CD4-positive, alpha-beta memory T cell (primary cell): ENCODE data around the gene SLBP. TPM values are rescaled to one million over a fixed set of nuclear protein-coding genes. Genes with fewer than 3 reads are reported as not detected.
"Not testable (repeated sequence)": the region's sequence is repeated elsewhere in the genome, so short reads cannot be mapped to it uniquely, and the experiment has no call there.

ENCODE experiments used
- CTCF ChIA-PET: fragments of 350-600 bp; sonication (Branson Sonifier 250); formaldehyde crosslinking; loops from one replicate; lab custom pipeline; 2021; ENCODE audit warnings: inconsistent platforms; ENCODE audit not compliant: partially characterized antibody; lab: Charles Lee
- POLR2A ChIA-PET: fragments of 350-600 bp; sonication (Branson Sonifier 250); formaldehyde crosslinking; loops from one replicate; lab custom pipeline; 2021; ENCODE audit not compliant: partially characterized antibody; lab: Charles Lee
- DNase-seq, 5 donors: peaks; one replicate each; pipeline versions ENCODE4 v3.0.0 to v3.0.0-alpha.2; 2020 to 2022; ENCODE audit warnings: mixed read lengths in 1 of 5
- H3K27ac ChIP-seq: one replicate; pipeline ENCODE4 v1.7.0; 2013; ENCODE audit warnings: low read depth, low read length
- H3K27me3 ChIP-seq: 2 replicates; pipeline ENCODE4 v1.7.0; 2013; ENCODE audit warnings: mild to moderate bottlenecking, low read length, moderate library complexity; ENCODE audit not compliant: insufficient read depth
- H3K36me3 ChIP-seq: 2 replicates; pipeline ENCODE4 v1.7.0; 2013; ENCODE audit warnings: mild to moderate bottlenecking, low read length, moderate library complexity; ENCODE audit not compliant: insufficient read depth
- H3K4me1 ChIP-seq: 2 replicates; pipeline ENCODE4 v1.7.0; 2013; ENCODE audit warnings: mild to moderate bottlenecking, low read length, moderate library complexity; ENCODE audit not compliant: insufficient read depth
- H3K4me3 ChIP-seq, 2 donors: one replicate each; pipeline ENCODE4 v1.7.0; 2013; ENCODE audit warnings: low read length in 2 of 2, mild to moderate bottlenecking in 1 of 2
- H3K9me3 ChIP-seq, 2 donors: one replicate each; pipeline ENCODE4 v1.7.0; 2013; ENCODE audit warnings: low read length in 2 of 2, control low read depth in 1 of 2; ENCODE audit not compliant: control insufficient read depth in 1 of 2
- H3K27ac Mint-ChIP-seq, 7 donors: one replicate each; pipeline ENCODE4 v1.8.0; 2020 to 2021; ENCODE audit warnings: mixed read lengths in 7 of 7, mild to moderate bottlenecking in 6 of 7, inconsistent platforms in 3 of 7, moderate library complexity in 3 of 7
- H3K27me3 Mint-ChIP-seq, 2 donors: one replicate each; pipeline ENCODE4 v1.8.0; 2020 to 2021; ENCODE audit warnings: mixed read lengths in 2 of 2
- H3K36me3 Mint-ChIP-seq, 2 donors: one replicate each; pipeline ENCODE4 v1.8.0; 2020 to 2021; ENCODE audit warnings: mixed read lengths in 2 of 2, inconsistent platforms in 1 of 2, mild to moderate bottlenecking in 1 of 2
- H3K4me1 Mint-ChIP-seq, 4 donors: one replicate each; pipeline ENCODE4 v1.8.0; 2020 to 2021; ENCODE audit warnings: mixed read lengths in 4 of 4, mild to moderate bottlenecking in 1 of 4
- H3K4me3 Mint-ChIP-seq, 8 donors: one replicate each; pipeline ENCODE4 v1.8.0; 2020 to 2021; ENCODE audit warnings: mixed read lengths in 8 of 8, mild to moderate bottlenecking in 7 of 8, moderate library complexity in 6 of 8, inconsistent platforms in 3 of 8
- H3K9me3 Mint-ChIP-seq, 8 donors: one replicate each; pipeline ENCODE4 v1.8.0; 2020 to 2021; ENCODE audit warnings: mixed read lengths in 8 of 8, mild to moderate bottlenecking in 5 of 8, inconsistent platforms in 3 of 8, moderate library complexity in 1 of 8
- intact Hi-C: fragments of 100-400 bp; cut with micrococcal nuclease; formaldehyde crosslinking; loops from one replicate; pipeline ENCODE4 v1.15.1; 2023
- polyA plus RNA-seq, 2 donors: library from polyadenylated mRNA; unstranded; fragments of 300-500 nt; fragmentation: Illumina TruSeq; gene quantifications; one replicate each; pipeline ENCODE4 v1.2.3, GENCODE V29; 2021
- total RNA-seq, 2 experiments: library from RNA; stranded (reverse); gene quantifications; one replicate each; pipeline ENCODE4 v1.2.3, GENCODE V29; 2021

Gene SLBP
- total and polyA plus RNA-seq, 4 experiments from 2014 or later = 41.8 to 71.6 (median 58.0) TPM

DNA sequence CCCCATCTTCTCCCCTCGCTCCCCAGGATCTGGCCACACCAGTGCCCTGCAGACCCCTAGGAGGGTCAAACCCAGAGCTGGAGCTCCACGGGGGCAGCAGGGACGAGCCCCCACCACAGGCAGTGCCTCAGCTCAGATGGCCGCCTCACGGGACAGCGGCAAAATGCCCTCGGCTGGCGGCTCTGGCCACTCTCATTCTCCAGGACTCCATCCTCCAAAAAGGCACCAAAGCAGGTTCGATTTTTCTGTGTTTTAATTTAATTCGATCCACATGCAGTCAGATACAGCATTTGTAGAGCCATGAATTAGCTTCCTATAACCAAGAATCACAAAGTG lies 36.3 kb downstream of the SLBP start:
- no peaks in the 10 kb centered on the region for H3K27me3 ChIP-seq
- ChIA-PET CTCF (interaction anchor here (1.0 to 1.1 kb wide), 2 partner anchors 17 to 51 kb away, joined by 3 read pairs; no protein-coding TSS in a partner anchor), POLR2A (no interaction called here)
- H3K4me1 Mint-ChIP-seq = peaks cover 0 to 4% (median under 1%) of the 10 kb centered on the region in 4 donors
- no peak overlapping the region for H3K27ac Mint-ChIP-seq
- H3K9me3 ChIP-seq = no peaks in the 10 kb centered on the region
- H3K4me3 ChIP-seq = no peak overlapping the region
- H3K36me3 Mint-ChIP-seq = no peaks in the 10 kb centered on the region
- no peaks in the 10 kb centered on the region for H3K27me3 Mint-ChIP-seq
- H3K36me3 ChIP-seq = no peaks in the 10 kb centered on the region
- DNase-seq = no peak
- peaks cover 0 to 2% (median 0%) of the 10 kb centered on the region in 8 donors for H3K9me3 Mint-ChIP-seq
- H3K27ac ChIP-seq = no peak overlapping the region
- no peak overlapping the region for H3K4me3 Mint-ChIP-seq
- intact Hi-C loops = no loop called here
- no peaks in the 10 kb centered on the region for H3K4me1 ChIP-seq

DNA sequence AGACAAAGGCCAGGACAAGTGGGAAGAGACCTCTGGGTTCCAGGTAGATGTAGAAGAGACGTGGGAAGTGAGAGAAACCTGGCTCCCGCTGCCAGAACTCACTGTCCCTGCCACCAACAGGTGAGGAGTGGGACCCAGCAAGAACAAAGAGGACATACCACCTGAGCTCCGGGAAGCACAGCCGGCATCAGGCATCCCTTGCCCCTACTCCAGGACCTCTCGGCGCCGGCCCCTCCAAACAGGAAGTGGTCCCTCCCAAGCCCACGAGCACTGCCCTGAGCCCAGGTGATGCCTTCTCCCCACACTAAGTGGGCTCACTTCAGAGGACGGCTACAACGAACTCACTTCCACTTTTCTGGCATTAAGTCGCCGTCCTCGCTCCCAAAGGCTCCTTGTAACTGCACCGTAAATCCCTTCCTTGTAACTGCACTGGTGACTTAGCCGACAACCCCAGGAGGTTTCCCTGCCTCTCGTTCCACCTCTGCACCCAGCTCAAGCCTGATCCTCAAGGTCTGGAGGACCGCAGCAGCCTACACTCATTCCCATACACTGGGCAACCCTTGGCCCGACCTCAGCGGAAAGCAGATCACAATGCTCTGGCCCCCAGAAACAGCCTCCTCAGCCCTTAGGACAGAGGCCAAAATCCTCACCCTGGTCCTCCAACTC lies 36.9 kb downstream of the SLBP start:
- Mint-ChIP-seq H3K27me3 (no peaks in the 10 kb centered on the region), H3K4me3 (no peak overlapping the region), H3K27ac (no peak overlapping the region), H3K36me3 (no peaks in the 10 kb centered on the region), H3K4me1 (no peaks in the 10 kb centered on the region), H3K9me3 (peaks cover 0 to 2% (median 0%) of the 10 kb centered on the region in 8 donors)
- no peaks in the 10 kb centered on the region for H3K9me3 ChIP-seq
- no peaks in the 10 kb centered on the region for H3K27me3 ChIP-seq
- no peak overlapping the region for H3K27ac ChIP-seq
- intact Hi-C loops = no loop called here
- POLR2A ChIA-PET = no interaction called here
- no peaks in the 10 kb centered on the region for H3K4me1 ChIP-seq
- CTCF ChIA-PET = interaction anchor here (1.0 to 1.1 kb wide), 2 partner anchors 18 to 51 kb away, joined by 3 read pairs; no protein-coding TSS in a partner anchor
- DNase-seq = no peak
- no peak overlapping the region for H3K4me3 ChIP-seq
- no peaks in the 10 kb centered on the region for H3K36me3 ChIP-seq

DNA sequence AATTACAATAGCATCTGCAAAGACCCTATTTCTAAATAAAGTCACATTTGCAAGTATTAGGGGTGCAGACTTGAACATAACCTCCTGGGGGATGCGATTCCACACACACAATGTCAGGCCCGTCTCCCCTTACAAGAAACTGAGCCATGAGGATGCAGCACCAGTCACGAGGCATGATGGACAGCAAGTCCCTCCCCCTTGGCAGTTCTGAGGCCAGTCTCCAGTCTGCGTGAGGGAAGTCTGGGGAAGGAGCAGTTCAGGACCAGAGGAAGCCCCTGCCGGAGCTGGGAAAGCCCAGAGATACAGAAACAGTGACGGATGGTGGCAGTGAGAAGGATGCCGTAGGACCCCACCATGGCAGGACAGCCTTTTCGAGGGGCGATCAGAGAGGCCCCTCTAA lies 37.4 kb downstream of the SLBP start:
- intact Hi-C loops = no loop called here
- H3K9me3 ChIP-seq = no peaks in the 10 kb centered on the region
- Mint-ChIP-seq H3K9me3 (peaks cover 0 to 2% (median 0%) of the 10 kb centered on the region in 8 donors), H3K27ac (no peak overlapping the region), H3K4me3 (no peak overlapping the region), H3K36me3 (no peaks in the 10 kb centered on the region), H3K4me1 (no peaks in the 10 kb centered on the region), H3K27me3 (no peaks in the 10 kb centered on the region)
- no peaks in the 10 kb centered on the region for H3K4me1 ChIP-seq
- H3K4me3 ChIP-seq = no peak overlapping the region
- no peaks in the 10 kb centered on the region for H3K27me3 ChIP-seq
- H3K36me3 ChIP-seq = no peaks in the 10 kb centered on the region
- H3K27ac ChIP-seq = no peak overlapping the region
- CTCF ChIA-PET = no interaction called here
- no peak for DNase-seq
- POLR2A ChIA-PET = no interaction called here

- no peak overlapping the region for H3K27ac ChIP-seq
- DNase-seq = no peak
- no peak overlapping the region for H3K4me3 ChIP-seq
- Mint-ChIP-seq H3K27me3 (no peaks in the 10 kb centered on the region), H3K27ac (no peak overlapping the region), H3K36me3 (no peaks in the 10 kb centered on the region), H3K4me1 (no peaks in the 10 kb centered on the region), H3K4me3 (no peak overlapping the region), H3K9me3 (peaks cover 0 to 2% (median 0%) of the 10 kb centered on the region in 8 donors)
- no peaks in the 10 kb centered on the region for H3K9me3 ChIP-seq
- ChIA-PET POLR2A (interaction anchor here (1.3 kb wide), 1 partner anchor 10 kb away, joined by 5 read pairs; no protein-coding TSS in a partner anchor), CTCF (no interaction called here)
- intact Hi-C loops = no loop called here
- H3K36me3 ChIP-seq = no peaks in the 10 kb centered on the region
- H3K4me1 ChIP-seq = no peaks in the 10 kb centered on the region
- no peaks in the 10 kb centered on the region for H3K27me3 ChIP-seq
Observed at GRCh38 chr4:1673671-1674070, 38.4 kb downstream of the SLBP start.

GRCh38 chr4:1671011-1671410 lies 41.1 kb downstream of the SLBP start:
- H3K27ac ChIP-seq, H3K27ac Mint-ChIP-seq, H3K4me1 ChIP-seq, H3K4me3 ChIP-seq, intact Hi-C loops, H3K4me1 Mint-ChIP-seq, CTCF ChIA-PET, H3K9me3 Mint-ChIP-seq, H3K27me3 Mint-ChIP-seq, H3K9me3 ChIP-seq, H3K36me3 ChIP-seq, H3K36me3 Mint-ChIP-seq, H3K27me3 ChIP-seq, POLR2A ChIA-PET, H3K4me3 Mint-ChIP-seq, DNase-seq: not testable (repeated sequence)

- Histone ChIP-seq H3K27ac (no peak overlapping the region), H3K27me3 (no peaks in the 10 kb centered on the region), H3K9me3 (no peaks in the 10 kb centered on the region), H3K4me3 (no peak overlapping the region), H3K36me3 (no peaks in the 10 kb centered on the region), H3K4me1 (no peaks in the 10 kb centered on the region)
- CTCF ChIA-PET = no interaction called here
- DNase-seq = no peak
- intact Hi-C loops = no loop called here
- Mint-ChIP-seq H3K36me3 (no peaks in the 10 kb centered on the region), H3K27ac (no peak overlapping the region), H3K9me3 (peaks cover 0 to 2% (median 0%) of the 10 kb centered on the region in 8 donors), H3K4me1 (no peaks in the 10 kb centered on the region), H3K27me3 (no peaks in the 10 kb centered on the region), H3K4me3 (no peak overlapping the region)
- POLR2A ChIA-PET = no interaction called here
Observed at GRCh38 chr4:1670279-1670678, 41.8 kb downstream of the SLBP start.

DNA sequence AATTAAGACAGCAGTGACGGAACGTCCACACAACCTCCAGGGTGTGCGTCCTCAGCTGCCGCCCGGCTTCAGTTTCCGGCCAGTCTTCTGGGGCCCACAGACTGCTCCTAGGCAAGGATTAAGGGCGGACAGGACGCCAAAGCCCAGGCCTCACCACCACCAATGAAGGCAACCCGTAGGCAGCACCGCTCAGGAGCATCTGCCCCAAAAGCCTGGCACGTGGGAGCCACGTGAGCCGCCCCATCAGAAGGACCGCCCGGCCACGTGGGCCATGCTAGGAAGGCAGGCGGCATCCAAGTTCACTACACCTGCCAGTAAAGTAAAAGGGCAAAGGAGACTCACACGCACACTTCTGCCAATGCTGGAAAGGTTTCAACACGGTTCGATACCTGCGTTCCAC lies 42.3 kb downstream of the SLBP start:
- intact Hi-C loops = no loop called here
- no peaks in the 10 kb centered on the region for H3K27me3 ChIP-seq
- DNase-seq = no peak
- H3K4me1 ChIP-seq = no peaks in the 10 kb centered on the region
- no peaks in the 10 kb centered on the region for H3K36me3 ChIP-seq
- no peak overlapping the region for H3K4me3 ChIP-seq
- no peaks in the 10 kb centered on the region for H3K36me3 Mint-ChIP-seq
- no peak overlapping the region for H3K27ac ChIP-seq
- peaks cover 0 to 2% (median 0%) of the 10 kb centered on the region in 8 donors for H3K9me3 Mint-ChIP-seq
- POLR2A ChIA-PET = no interaction called here
- H3K27ac Mint-ChIP-seq = no peak overlapping the region
- H3K27me3 Mint-ChIP-seq = no peaks in the 10 kb centered on the region
- no peaks in the 10 kb centered on the region for H3K9me3 ChIP-seq
- CTCF ChIA-PET = no interaction called here
- H3K4me1 Mint-ChIP-seq = no peaks in the 10 kb centered on the region
- no peak overlapping the region for H3K4me3 Mint-ChIP-seq
